ENCODE measurements around the gene C1orf116.

C1orf116 gene

DNA sequence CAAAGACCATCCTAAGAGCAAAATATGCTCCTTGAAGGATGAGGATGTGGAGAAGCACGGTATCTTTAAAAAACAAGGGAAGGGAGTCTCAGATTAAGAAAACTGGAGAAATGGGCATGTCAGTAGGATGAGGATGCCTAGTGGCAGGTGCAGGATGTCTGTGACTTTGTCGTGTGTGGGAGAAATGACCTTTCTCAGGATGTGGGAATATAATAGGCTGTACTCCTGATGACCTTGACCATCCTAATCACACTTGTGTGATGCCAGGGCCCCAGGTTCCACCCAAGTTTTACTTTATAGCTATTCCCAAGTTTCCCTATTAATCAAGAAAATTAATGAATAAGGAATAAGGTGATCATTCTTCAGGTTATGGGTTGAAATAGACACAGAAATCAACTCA lies 12.9 kb downstream of the C1orf116 start:
- no peak for DNase-seq (ENCODE audit: low spot score)

DNA sequence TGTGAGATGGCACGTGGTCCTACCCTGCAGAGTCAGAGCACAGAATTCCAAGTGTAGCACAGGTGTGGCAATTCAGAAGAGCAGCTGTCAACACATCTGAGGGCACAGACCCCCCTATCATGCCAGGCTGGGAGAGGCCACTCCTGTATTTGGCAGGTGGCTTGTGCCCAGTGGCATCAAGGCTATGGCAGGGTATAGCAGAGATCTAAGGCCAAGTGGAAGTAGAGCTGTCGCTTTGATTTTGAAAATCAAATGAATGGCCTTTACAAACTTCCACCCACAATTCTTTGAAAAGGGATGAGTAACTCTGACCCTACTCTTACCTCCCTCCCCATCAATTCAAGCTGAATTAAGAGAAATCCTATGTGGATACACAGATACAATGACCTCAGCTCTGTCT lies 13.4 kb downstream of the C1orf116 start:
- DNase-seq (ENCODE audit: low spot score): no peak

DNA sequence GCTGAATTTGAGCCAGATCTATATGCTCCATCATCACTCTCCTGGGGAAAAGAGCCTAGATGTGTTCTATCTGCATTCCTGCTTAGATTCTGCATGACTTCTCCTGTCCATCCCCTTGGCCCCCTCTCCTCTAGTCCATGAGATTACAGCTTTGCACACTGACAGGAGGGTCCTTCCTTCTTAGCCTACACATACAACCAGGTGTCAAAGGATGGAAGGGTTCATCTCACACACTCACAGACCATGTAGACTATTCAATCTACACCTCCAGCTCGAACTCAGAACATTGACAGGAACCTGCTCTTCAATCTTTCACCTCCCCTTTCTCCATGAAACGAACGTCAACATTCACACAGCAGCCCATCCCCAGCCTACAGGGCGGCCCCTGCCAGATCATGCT lies 13.8 kb downstream of the C1orf116 start:
- no peak for DNase-seq (ENCODE audit: low spot score)

DNA sequence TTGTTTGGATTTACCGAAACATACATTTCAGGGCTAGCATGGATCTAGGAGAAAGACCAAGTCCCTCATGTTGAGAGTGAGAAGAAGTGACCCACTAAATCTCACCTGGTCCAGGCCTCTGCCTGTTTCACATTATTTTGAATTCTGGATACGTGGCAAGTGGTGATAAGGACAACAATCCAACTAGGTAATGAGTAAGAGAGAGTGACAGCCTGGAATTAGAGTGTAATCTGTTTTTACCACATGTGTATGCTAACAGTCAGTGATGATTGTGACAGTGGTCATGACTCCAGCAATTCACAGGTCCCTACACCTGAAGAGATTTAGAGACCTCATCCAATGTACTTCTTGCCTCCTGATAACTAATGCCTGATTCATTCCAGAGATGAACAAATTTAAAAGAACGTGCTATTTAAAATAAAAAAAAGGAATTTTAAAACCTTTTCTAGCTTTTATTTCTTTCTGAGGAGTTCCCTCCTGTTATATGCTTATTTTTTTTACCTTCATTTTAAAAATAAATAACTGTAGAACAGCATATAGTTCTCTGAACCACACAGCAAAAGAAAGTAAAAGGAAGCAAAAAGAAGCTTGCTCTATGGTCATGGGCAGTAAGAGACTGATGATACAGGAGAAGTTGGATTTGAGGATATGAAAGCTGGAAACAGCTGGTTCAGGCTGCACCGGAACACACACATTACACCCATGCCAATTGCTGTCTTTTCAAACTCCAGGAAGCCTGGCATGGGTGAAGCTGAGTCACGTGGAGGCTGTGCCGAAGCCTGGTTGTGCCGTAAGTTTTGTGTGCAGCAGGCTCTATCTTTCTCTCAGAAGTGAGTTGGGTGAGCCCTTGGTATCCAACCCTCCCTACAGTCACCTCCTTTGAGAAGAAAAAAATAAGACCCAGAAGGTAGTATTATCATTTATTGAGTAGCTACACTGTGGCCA lies 14.7 kb downstream of the C1orf116 start:
- DNase-seq (ENCODE audit: low spot score): no peak

DNA sequence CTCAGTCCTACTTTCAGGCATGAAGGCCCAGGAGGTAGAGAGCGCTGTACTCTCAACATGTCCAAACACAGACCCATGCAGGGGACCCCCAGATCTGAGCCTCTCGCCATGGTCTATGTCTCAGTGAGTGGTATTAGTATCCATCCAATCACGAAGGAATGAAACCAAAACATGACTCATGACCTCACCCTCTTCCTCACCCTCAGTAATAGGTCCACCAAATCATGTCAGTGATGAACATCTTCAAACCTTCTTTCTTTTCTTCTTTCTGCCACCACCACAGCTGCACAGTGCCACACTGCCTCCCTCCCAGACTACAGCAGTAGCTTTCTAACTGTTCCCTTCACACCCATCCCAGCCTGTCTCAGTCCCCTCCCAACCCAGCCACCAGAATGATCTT lies 16.8 kb downstream of the C1orf116 start:
- no peak for DNase-seq (ENCODE audit: low spot score)

DNA sequence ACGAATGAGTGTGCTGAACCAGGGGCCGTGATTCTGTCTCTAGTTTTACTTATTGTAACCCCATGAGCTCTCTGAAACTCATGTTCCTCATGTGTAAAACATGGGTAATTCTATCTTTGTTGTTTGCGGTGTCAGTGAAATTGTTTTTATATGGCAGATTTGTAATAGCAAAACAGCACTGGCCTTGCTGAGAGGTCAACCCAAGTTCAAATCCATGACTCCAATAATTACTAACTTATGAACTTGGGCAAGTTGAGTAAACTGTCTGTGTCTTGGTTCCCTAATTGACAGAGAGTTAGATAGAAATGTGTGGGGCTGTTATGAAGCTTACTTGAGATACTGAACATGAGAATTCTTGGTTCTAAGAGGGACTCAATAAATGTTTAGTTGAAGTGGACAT lies 17.8 kb downstream of the C1orf116 start:
- DNase-seq (ENCODE audit: low spot score): no peak

DNA sequence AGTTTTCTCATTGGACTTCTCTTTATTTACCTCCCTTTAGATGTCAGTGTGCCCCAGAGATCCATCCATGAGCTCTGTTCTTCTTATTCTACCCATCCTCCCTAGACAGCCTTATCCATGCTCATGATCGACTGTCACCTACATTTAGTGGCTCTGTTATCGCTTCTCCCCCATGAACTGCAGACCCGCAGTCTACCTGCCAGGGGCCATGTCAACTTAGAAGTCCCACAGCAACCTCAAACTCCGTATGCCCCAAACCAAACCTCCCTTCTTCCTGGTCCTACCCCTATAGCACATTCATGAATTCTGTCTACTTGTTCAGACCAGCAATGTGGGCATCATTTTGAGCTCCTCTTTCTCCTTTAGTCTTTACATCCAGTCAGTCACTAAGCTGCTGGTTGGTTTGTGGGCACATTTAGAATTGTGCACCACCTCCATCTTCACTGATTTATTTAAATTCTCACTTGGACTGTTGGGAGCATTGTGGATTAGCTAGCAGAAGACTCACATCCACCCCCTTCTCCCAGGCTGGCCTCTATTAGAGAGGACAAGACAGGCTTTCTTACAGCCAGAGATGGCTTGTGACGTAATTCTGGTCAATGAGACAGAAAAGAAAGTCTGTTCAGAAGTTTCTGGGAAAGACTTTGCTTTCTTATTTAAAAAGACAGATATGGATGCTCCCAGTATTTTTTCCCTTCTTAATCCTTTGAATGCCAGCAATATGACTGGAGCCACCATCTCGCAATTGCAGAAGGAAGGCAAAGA lies 19.1 kb downstream of the C1orf116 start:
- no peak for DNase-seq (ENCODE audit: low spot score)

DNA sequence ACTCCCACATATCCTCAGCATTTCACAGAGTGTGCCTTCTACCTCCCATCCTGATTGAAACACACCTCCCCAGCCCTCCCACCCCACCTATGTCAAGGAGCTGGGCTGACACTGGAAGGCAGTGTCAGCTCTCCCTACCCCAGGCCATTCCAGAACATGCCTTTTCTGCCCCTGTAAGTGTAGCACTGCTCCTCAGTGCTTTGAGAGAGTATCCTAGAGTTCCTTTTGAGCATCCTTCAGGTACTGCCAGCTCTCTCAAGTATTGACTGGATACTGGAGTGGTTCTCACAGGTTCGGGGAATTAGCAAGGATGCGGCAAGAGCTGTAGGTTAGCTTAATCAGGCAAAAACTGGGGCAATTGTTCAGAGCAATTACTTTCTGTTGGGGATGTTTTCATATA lies 21.8 kb downstream of the C1orf116 start:
- DNase-seq (ENCODE audit: low spot score): no peak

DNA sequence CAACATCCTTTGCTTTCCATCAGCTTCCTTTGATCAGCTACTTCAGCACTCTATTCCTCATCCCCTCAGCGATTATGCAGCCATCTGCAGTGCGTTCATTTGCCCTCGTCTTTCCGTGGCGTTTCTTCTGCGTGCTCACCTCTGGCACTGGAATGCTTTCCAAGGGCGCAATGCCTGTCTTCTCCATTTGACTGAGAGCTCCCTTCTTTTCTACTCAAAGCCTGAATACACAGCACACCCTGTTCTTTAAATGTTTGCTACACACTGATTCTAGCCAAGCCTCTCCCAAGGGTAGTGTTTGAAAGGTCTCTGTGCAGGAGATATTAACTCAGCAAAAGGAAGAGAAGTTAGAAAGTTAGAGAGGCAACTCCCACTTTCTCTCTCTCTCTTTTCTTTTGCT lies 22.6 kb downstream of the C1orf116 start:
- DNase-seq (ENCODE audit: low spot score): no peak

DNA sequence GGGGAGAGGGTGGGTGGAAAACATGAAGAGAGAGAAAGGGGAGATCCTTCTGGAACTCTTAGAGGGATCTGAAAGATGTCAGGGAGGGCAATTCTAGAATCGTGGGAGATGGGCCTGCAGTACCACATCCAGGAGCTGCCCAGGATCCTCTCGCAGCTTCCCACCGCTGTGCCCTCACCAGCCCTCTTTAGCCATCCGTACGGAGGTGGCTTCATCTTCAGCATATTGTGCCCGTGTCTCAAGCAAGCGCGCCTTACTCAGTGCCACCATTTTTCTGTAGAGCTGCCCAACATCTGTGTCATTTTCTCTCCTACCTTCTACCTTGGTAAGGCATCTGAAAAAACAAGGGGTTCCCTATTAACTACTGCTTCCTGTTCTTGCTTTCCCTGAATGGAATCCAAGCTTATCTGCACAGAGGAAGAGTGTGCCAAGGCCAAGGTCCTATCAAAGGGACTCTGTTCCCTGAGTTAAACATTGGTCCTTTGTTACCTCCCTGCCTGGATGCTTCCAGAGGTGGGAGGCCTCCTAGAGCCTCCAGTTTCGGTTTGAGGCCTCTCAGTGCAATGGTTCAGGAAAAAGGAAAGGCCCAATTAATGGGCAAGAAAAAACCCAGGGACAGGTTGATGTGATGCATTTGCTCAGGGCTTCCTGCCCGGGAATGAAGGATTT lies 23.2 kb downstream of the C1orf116 start:
- no peak for DNase-seq (ENCODE audit: low spot score)

DNA sequence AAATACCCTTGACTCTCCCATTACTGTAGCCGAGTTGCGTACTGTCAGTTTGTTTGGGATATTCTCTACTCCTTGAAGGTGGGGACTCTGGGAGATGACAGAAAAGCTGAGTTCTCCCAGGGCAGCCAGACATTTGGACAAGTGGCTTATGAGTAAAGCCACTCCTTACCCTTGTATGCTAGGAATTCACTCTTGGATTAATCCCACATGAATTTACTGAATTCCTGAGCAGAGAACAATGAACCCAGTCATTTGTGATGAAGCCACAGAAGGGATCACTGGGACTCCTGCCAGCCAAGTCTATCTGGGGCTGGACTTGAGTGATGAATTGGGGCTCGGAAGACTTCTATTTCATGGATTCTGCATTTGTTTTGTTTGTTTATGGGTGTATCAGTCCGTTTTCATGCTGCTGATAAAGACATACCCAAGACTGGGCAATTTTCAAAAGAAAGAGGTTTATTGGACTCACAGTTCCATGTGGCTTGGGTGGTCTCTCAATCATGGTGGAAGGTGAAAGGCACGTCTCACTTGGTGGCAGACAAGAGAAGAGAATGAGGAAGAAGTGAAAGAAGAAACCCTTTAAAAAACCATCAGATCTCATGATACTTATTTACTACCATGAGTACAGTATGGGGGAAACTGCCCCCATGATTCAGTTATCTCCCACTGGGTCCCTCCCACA lies 25.1 kb downstream of the C1orf116 start:
- peak; percentile 95 for DNase-seq (ENCODE audit: low spot score)

DNA sequence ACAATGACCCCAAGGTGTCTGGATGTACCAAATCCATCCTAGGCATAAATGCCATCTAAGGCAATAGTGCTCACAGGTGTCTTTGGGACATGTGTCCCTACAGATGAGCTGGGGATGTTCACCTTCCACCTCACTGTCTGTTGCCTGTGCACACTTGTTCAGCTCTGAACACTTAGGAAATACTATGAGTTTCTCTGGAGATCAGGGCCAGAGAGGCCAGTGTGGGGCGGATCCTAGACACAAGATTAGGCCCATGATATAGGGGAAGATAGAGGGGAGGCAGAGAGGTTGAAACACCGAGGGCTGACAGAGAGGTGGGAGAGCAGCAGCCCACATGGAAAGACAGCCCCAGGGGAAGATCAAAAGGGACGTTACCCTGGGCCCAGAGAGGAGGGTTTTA lies 25.6 kb downstream of the C1orf116 start:
- DNase-seq (ENCODE audit: low spot score): no peak

DNA sequence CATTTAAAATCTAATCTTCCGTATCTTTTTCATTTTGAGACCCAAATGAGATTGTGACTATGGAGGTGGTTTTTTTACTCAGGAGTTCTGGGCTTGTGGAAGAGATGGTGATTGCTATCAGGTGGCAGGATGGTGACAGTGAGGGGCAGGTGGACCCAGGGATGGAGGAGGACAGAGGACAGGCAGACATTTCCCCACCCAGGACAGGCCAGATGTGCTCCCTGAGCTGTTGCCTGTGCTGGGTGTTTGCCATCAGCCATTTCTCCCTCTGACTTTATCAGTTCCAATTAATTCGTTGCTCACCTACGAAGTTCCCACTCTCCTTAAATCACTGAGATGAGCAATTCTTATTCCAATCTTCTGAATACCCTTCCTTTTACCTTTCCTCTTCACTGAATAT lies 26.5 kb downstream of the C1orf116 start:
- DNase-seq (ENCODE audit: low spot score): no peak

DNA sequence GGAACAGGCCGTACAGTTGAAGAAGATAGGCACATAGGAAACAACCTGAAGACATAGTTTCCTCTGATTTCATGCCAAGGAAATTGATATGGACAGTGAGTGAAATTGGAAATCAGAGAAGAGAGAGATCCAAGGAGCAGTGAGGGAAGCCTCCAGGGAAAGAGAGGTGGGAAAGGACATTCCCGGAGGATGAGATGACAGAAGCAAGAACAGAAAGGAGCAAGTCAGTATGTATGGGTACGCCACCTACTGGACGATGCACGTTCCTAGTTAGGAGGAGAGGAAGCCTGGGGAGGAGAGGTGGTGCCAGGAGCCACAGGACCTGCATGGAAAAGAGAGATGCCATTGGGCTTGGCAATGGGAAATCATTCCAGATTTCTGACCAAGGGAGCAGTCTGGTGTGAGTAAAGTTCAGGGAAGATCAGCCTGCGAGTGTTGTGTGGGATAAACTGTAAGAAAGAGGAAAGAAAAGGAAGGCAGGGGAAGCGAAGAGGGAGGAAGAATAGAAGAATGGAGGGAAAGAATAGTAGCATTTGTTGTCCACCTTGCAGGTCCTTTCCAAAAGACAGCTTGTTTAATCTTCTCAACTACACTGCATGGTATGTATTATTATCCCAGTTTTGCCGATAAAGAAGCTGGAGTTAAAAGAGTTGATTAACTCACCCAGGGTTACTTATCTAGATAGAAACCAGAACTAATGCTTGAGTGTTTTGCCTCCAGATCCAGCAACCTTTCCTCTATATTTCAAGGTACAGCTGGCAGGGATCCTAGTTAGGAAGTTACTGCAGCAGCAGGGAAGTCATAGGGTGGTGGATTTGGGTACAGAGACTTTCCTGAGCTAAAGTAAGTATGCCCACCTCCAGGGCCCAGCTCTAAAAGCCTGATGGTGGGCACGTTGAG lies 27.4 kb downstream of the C1orf116 start:
- DNase-seq (ENCODE audit: low spot score): peak; percentile 75

DNA sequence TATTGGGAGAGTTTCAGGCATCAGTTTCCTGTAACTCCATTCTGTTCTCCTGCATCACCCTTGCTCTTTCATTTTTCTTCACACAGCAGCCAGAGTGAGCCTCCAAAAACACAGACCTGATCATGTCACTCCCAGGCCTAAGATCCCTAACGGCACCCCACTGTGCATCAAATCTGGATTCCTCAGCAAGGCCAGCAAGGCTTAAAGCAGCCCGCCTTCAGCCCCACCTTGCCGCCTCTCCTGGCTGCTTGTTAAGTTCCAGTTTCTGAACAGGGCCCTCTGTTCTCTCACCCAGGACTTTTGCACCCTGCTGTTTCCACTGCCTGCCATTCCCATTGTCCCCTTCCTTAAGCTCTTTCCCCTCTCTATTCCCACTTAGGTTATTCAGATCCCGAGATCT lies 29.3 kb downstream of the C1orf116 start:
- no peak for DNase-seq (ENCODE audit: low spot score)

DNA sequence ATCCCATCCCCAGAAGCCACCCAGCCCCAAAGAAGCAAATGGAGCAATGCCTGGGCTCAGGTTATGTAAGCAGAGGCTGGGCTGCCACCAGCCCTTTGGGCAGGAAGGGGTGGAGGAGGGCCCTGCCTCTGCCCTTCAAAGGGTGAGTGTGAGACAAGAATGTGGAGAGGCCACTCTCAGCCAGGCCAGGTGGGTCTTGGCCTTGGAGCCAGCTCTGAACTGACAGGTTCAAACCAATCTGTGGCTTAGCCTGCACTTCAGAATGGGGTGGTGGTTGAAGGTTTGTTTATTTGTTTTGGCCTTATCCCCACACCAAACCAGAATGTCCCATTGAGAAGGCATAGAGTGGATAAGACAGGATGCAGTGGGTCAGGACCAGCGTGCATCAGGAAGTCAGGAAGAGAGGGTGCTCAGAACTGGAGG lies 29.8 kb downstream of the C1orf116 start:
- DNase-seq (ENCODE audit: low spot score): no peak

DNA sequence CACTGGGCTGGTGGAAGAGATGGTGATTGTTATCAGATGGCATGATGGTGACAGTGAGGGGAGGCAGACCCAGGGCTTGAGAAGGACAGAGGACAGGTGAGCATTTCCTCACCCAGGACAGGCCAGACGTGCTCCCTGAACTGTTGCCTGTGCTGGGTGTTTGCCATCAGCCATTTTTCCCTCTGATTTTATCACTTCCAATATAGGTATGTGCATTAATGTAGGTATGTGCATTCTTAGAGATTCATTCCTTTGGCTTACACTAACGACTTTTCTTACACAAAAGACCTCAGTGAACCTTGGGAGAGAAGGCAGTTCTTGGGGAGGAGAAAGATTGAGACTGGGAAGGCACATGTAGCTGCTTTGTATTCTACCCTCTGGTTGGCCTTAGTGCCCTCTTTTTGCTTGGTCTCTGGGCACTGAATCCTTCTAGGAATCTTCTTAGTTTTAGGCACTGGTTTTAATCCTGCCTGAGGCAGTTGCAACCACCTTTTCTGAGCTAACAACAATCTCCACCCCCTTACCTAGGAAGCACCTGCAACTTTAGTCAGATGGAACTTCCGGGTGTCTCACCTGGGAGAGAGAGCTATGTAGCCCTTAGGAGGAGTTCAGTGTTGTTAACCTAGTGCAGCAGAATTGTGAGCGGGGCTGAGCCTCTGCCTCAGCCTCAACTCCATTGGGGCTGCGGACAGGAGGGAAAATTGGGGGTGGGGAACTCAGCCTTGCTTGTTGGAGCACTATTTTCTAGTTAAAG lies 30.9 kb downstream of the C1orf116 start:
- no peak for DNase-seq (ENCODE audit: low spot score)

DNA sequence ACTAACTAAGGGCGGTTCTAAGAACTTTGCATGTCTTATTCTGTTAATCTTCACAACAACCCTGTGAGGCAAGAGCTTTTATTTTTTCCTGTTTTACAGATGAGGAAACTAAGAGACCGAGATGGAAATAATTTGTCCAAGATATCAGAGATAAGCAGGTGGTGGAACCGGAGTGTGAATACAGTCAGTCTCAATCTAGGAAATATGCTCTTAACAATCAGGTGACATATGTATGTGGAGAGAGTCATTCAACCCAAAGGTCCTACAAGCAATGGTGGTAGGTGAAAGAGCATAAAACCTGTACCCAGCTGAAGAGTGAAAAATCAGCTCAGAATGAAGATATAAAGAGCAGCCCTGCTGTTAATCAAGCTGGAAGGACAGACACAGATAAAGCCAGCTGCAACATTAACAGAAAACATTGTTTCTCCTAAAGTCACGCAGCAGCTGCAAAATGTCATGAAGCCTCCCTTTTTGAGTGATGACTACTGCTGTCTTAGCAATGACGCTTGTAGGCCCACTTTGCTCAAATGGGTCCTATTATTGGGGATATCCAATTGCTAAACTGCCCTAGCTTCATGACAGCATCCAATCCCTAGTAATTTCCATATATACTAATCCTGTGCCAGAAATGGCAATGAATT lies 31.8 kb downstream of the C1orf116 start:
- no peak for DNase-seq (ENCODE audit: low spot score)

DNA sequence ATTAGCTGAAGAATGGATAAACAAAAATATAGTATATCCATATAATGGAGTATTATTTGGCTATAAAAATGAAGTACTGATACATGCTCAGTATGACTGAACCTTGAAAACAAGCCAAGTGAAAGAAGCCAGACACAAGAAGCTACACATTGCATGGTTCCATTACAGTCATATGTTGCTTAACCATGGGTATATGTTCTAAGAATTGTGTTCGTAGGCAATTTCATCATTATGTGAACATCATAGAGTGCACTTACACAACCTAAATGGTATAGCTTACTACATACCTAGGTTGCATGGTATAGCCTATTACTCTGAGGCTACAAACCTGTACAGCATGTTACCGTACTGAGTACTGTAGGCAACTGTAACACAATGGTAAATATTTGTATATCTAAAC lies 33.7 kb downstream of the C1orf116 start:
- no peak for DNase-seq (ENCODE audit: low spot score)

DNA sequence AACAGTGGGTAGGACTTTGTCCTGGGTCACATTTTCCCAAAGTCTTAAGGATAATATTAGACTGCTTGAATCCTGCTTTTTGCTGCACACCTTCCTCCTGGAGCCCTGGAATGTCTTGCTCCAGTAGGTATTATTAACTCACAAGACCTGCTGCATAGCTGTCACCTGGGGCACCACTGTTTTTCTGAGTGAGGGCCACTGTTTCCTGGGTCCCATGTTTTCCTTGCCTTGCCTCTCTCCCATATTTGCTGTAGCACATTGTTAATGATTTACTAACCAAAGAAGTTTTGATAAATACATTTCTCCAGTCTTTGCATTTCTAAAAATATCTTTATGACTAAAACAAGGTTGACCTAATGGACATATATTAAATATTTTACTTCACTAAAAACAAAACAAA lies 39.8 kb downstream of the C1orf116 start:
- no peak for DNase-seq (ENCODE audit: low spot score)

Data from AG08395 (cell line).